Activated effector memory CD4-positive, alpha-beta T cell treated with anti-CD3 and anti-CD28 coated beads, Interleukin-2, amount 50 U/mL, for 16 hours (primary cell): ENCODE results near the gene MSH2.
"Not testable (repeated sequence)": the region's sequence is repeated elsewhere in the genome, so short reads cannot be mapped to it uniquely, and the experiment has no call there.

Source experiments
- DNase-seq: peaks from one replicate; pipeline ENCODE4 v3.0.0-alpha.2; 2020

Gene MSH2

DNA sequence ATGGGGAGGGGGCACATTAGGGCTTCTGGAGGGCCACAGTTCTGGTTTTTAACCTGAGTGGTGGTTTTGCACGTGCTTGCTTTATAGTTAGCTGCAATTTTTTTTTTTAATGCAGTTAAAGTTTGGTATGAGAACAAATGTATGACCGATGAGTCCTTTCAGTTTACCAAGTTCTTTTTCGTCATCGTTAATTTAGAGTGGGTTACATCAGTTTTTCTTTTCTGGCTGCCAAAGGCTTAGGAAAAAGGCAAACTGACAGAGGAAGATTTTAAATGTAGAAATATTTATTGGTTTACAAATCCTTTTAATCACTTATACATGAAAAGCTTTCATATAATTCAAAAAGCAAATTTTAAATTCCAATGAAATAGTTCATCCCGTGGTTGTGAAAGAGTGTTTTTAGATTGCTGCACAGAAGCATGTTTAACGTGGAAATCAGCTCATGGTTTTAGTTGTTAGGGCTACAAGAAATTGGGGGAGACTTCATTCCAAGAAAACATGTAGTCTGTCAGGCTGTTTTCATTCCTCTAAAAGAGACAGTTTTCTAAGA lies 82.9 kb downstream of the MSH2 start:
- DNase-seq, result no peak

DNA sequence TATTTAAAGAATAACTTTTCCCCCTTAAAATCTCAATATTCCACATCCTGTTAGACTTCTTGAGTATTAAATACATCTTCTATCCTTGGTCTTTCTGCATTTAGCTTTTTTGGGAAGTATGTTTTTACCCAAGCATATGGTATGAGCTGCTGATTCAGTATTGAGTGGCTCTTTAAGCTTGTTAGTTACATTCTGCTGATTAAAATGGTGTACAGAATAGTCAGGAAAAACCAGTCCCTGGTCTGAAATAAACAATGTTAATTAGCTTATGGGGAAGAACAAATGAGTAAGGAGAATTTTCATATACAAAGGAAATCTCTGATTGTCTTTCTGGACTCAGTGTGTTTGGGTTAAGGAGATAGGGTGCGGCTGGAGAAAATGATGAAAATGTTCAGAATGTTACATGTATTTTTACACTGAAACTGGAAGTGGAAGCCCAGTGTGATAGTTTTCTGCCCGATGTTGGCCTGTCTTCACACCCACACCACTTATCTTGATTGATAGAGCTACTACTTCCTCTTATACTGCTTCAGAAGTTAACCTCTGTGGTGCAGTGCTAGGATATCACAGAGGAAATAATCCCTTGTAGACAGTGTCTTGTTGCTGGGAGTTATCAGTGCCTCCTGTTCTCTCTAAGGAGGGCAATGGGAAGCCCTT lies 84.0 kb downstream of the MSH2 start:
- no peak for DNase-seq

DNA sequence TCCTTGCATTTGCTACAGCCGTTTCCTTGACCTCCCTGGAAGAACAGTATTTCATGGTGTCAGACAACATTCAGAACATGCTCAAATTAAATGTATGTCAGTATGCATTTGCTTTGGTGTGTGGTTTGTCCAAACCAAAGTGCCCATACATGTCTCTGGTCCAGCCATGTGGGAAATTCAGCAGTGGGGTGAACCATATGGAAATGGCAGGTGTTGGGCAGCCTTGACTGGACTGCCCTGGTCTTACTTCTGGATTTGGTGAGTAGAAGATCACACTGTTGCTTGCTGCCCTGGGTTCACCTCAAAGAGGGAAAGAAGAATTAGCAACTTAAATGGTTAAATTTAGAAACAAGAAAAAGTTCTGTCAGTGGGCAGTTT lies 84.5 kb downstream of the MSH2 start:
- no peak for DNase-seq

DNA sequence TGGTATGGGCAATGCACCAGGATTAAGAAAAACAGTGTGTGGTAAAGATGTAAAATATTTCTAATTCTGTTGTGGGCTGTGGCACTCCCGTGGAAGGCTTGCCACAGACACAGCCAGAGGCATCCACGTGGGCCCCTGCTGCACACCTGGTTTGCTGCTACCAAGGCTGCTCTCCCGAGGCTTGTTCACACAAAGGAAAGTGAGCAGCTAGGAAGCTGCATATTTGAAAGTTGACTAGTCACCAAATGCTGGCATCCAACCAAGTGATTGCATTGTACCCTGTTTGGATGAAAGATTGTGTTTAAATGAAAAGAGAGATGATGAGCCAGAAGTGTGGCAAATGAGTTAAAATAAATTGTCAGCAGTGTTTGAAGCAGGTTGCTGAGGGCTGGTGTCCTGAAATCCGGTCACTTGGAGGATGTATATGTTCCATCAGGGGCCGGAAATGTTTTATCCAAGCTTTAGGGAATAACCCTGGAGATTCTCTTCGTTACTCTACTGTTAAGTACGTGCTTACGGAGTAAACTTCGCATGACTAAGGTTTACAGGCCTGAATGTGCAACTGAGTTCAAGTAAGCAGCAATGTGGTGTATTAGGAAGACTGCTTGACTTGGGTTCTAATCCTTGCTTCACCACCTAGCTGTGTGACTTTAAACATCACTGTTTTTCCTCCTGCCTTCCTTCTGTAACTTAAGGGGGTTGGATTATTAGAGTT lies 86.1 kb downstream of the MSH2 start:
- DNase-seq, result no peak

DNA sequence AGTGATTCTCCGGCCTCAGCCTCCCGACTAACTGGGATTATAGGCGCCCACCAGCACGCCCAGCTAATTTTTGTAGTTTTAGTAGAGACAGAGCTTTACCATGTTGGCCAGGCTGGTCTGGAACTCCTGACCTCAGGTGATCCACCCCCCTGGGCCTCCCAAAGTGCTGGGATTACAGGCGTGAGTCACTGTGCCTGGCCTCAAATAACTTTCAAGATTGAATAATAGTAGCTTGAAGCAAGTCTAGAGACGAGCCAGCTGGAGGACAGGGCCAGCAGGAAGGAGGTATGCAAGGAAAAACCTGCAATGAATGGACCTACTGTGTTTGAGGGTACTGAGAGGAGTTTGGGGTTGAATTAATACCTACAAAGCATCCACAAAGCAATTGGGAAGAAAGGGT lies 87.5 kb downstream of the MSH2 start:
- no peak for DNase-seq

DNA sequence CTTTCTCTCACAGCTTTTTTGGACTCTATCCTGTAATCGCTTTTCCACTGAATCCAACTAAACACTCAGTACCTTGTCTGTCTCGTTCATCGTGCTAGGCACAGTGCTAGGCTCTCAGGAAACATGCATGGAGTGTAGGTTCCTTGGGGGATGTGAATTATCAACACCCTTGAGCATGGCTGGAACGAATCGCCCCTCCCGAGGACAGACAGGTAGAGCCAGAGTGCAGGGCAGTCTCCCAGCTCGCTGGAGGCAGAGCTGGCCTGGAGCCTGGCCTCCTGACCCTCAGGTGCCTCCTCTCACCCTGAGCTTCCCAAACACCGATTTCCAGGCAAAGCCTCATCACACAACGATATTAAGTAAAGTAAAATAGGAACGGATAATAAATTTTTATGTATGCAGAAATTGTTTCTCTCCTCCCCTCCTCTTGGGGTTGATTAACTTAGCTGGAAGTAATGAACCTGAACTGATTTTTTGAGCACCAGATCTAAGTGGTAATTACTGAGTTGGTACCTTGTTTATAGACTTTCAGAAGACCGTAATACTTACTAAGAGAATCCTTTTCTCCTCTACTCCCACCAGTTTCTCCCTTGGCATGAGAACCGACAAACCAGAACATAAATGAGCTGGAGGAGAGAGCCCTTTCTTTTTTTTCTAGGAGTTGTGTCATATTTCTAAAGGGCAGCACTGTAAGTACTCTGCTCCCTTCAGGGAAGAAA lies 90.5 kb downstream of the MSH2 start:
- DNase-seq, result no peak

DNA sequence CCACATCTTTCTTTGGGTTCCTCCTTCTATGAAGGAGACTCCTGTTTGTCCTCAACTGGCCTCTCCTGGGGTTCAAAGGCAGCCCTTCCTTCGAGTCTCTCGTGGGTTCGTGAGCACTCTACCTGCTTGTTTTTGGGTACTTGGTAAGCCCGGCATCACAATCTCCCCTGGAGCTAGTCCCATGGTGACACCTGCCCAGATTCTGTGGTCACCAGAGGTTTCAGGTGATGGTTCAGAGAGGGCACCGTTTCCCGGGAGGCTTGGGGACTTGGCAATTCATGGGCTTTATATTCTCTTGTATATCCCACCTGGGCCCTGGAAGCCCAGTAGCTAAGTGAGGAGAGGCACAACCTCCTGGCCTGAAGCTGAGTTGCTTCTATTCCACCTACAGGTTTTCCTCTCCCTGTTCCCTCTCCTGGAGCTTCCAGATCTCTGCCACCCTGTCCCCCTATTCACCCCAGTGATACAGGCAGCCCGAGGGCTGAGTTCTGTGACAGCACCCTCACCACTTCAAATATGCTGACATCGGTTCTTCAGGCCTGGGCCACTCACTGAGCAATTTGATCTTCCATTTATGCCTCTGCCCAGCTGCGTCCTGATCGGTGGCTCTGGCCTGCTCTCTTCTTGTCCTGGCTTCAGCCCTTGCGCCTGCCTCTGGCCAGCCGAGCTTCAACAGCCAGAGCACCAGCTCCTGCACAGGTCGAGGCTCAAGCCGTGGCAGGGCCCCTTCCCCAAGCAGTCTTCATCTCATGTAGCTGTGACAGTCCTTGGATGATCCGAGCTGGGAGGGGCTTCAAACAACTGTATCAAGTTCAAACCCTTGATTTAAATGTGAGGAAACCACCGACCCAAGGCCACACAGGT lies 91.5 kb downstream of the MSH2 start:
- no peak for DNase-seq

DNA sequence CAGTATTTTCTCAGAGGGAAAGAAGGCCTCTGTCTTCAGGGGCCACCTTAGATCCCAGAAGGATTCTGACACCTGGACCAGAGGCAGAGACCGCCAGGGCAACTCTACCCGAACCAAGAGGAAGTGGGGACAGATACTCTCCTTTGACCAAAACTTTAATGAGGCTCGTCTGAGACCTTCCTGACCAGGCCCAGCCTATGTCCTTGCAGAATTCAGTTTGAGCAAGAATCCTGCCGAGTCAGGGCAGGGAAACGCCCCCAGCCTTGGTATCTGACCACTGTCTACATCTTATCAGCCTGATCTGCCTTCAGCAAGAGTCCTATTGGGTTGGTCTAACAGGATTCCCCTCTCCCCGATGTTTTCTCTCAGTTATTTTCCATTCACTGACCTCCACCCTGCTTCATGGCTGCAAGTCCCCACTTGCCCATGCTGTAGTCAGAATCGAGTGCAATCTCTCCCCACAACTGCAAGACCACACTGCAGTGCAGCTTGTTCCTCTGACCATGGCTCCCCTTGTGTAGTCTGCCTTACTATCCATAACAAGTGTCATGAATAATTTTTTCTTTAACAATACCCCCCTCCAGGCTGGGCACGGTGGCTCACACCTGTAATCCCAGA lies 95.0 kb downstream of the MSH2 start:
- no peak for DNase-seq

DNA sequence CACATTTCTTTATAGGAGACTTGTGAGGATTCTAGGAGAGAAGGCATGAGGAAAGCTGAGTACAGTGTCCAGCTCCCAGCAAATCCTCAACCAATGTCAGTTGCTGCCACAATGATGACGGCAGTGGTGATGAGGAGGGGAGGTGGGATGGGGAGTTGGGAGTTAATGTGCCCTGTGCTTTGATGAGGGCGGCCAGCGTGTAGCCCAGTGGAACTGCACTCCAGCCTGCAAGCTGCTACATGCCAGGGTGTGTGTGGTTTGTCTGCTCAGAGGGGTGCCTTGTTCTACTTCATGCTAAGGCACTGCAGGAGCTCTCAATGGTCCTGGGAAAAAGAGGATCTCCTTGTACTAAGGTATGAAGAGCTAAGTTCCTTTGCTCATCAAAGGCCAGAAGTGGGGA lies 96.1 kb downstream of the MSH2 start:
- DNase-seq, result no peak

DNA sequence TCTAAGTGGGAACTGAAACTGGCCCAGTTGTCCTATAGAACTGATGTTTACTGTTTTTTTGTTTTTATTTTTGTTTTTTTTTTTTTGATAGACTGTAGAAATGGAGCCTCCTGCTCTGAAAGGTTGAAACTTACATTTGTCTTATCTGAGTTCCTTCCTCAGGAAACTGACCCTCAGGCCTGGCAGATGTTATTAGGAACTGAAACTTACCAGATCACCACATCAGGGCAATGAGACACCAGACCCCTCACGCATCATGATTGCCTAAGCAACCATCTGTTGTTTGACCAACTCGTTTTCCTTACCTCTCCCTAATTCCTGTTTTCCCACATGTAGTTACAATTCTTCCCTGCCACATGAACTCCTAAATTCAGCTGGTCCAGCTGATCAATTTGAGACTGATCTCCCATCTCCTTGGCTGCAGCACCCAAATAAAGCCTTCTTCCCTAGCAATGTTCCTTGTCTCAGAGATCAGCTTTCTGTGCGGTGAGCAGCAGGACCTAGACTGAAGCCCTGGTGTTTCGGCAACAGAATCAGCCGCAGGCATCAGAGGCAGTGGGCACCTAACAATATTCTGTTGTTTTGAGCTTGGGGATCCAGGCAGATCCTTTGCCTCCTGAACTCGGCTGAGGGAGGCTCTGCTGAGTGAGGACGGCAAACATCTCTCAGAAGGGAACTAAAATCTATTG lies 96.8 kb downstream of the MSH2 start:
- no peak for DNase-seq

DNA sequence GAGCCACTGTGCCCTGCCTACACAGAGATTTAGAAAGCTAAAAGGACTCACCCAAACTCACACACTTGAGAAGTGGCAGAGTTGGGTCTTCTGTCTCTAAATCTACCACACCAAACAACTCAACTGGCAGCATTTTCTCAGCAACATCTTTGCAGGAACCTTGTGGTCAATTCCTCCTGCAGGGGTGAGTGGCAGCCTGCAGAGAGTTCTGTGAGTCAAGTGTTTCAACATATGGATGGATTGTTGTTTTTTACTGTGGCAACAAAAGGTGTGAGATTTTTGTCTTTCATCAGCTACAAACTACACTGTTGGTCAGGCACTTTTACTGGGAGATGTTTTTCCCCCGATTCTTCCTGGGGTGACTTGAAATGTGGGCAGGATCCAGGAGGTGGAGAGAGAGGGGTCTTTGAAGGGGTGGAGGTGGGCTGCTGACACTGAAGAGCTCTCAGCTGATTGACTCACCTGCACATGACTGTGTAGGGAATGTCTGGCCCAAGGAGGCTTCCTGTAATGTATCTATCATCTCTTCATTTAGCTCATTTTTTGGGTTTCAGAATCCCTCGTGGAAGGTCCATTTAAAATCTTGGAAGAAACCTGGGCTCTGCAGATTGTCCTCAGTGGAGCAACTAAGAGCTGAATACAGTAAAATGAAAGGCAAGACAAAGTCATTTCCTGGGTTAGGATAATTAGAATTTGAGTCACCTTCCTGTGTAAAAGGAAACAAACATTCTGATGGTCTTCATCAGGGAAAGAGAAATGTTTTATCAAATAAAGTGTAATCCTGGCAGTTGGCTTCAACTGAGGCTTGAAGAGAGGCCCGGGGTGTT lies 98.6 kb downstream of the MSH2 start:
- DNase-seq, result no peak

DNA sequence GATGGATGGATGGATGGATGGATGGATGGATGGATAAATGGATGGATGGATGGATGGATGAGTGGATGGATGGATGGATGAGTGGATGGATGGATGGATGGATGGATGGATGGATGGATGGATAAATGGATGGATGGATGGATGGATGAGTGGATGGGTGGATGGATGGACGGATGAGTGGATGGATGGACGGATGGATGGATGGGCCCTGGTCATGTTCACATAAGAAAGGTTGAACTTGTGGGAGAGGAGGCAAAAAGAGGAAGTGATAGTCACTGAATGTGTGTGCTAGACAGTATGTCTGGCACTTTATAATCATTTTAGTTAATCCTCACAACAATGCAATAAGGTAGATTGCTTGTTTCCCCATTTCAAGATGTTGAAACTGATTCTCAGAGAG lies 99.5 kb downstream of the MSH2 start:
- not testable (repeated sequence) for DNase-seq

DNA sequence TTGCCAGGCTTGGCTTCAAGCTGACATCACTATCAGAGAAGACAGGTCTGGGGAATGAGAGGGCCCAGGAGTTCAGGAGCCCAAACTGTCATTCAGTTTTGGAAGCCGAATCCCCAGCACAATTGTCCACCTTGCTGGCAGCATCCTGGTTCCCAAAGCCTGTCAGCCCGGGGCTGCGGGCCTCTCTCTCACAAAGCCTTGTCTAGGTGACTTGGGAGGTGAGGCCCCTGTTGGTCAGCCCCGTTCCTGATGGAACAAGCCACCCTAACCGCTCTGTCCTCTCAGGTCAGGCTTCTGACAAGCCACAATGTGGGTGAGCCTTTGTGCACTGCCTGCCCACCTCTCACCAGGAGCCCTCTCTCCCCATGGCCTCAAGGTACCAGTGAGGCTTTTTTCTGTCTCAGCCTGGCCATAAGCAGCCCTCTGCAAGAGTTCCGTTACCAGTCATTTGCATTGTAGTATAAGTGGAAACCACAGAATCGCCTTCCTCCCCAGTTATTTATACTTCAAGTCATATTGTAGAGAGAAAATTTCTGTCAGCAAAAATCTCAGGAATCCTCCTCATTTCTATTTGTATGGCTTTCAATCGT lies 100.6 kb downstream of the MSH2 start:
- no peak for DNase-seq

DNA sequence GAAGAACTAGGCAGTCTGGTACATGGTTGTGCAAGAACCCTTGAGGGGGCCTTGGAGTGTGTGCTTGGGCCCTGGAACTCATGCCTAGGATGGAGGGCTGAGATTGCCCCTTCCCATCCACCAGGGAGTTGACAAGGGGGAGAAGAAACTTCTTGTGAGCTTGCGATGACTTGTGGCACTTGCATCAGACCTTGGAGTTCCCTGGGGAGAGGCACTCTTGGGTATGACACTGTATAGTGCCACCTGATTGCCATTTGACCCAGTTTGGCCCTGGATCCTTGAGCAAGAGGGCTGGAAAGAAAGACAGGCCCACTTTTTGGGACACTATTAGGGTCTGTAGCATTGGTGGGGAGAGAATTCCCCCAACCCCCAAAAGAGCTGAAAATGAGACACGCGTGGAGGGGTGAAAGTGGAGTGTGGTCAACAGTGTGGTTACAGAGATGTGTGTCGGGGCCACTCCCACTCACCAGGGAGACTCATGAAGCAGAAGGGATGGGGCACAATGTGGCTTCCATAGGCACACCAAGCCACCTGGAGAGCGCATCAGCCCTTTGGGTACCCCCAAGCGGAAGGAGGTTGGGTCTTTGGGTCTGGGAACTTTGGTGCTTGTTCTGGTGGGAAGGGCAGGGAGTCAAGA lies 101.3 kb downstream of the MSH2 start:
- no peak for DNase-seq

DNA sequence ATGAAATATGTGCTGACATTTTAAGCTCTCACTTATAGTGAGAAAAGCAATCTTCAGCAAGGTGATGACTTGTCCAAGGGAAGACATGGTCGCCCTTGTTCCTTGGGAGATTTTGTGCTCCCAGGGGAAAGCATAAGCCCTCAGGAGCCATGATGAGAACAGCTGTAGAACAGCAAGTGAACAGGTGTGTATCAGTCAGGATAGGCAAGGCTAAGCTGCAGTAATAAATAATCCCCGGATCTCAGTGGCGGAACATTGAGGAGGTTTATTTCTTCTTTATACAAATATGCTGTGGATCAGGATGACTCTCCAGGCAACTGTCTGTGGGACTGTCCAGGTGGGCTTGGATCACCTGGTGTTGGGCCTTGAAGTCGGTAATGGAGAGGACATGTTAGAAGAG lies 103.1 kb downstream of the MSH2 start:
- no peak for DNase-seq

DNA sequence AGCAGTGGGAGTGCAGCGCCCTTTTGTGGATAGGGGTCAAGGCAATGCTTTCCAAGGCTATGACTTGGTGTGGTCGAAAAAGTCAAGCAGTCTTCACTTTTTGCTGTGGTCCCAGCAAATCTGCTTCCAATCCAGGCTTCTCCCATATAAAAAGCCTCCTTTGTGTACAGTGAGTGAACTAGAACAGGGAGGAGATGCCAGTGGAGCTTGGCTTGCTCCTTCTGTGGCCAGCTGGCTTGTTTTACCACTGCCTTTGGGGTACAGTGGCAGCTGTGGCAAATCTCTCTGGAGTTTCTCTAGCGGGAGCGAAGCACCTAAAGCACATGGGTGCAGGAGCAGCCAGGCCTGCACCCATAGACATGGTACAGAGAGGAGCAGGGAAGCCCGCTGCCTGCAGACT lies 103.5 kb downstream of the MSH2 start:
- no peak for DNase-seq

DNA sequence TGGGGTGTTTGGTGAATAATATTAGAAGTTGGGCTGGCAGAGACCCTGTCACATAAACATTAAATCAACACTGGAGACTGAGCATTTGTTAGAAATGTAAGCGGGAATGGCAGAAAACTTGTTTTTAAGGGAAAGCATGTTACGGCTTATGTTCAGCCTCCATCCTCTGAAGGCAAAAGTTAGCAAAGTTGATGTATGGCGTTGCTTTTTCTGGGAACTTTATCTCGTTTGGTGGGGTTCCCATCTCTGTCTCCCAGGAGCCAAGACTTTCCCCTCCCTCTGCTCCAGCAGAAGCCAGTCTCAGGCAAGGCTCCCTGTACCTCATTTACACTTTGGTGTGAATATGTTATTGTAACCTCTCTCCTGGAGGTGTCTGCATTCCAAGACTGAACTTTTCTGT lies 105.1 kb downstream of the MSH2 start:
- no peak for DNase-seq

DNA sequence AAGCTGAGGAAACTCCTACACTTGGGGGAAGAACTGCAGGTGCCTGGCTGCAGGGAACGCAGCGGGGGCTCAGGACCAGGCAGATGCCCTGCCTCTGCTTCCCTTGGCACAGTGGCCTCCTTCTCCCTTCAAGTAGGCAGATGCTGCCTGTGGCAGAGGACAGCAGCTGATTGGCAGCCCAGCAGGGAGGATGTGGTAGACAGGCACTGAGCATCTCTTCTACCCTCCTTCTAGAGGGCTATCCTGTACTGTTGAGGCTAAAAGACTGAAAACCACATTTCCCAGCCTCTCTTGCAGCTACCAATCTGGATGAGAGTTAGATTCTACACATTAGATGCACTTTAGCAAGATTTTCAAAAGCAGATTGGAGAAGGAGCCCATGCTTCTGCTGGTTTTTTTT lies 105.7 kb downstream of the MSH2 start:
- no peak for DNase-seq

DNA sequence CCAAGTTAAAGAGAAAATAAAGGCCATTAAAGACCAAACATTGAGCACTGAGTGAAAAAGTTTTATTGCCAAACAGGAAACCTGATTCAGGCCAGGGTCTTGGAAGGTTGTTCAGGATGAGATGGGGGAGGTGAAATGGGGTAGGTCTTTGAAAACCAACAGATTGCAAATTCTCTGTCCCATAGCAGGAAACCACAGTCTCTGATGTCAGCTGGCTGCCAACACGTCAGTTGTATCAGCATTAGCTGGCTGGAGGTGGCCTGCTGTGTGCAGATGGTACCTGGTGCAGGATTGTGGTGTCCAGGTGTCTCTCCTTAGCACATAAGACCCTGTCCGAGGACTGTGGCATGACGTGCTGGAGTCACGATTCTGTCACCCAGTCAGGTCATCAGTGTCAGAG lies 106.3 kb downstream of the MSH2 start:
- no peak for DNase-seq

DNA sequence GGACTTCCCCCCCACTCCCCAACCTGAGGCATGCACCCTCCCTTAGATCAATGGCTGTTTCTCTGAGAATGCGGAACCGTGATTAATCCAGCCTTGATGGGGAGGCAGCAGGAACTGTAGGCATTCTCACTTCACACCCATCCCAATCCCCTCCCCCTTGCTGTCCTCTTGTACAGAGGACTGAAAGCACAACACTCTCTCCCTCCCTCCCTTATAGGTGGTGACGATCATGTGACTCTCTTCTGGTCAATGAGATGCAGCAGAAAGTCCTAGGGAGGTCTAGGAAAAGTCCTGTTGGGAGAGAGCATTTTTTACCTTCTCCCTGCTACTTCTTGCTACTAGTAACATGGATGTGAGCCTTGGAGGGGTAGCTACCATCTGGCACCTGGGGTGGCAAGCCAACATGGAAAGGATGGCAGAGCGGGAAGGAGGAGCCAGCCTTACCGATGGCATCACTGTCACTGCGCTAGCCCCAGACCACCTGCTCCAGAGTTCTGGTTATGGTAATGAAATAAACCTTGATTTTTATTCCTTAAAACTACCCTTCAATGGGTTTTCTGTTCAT lies 106.9 kb downstream of the MSH2 start:
- no peak for DNase-seq
